BE2C (cell line): ENCODE data around the gene PRR5L.

ENCODE experiments used
- DNase-seq: peaks from one replicate; pipeline ENCODE4 v3.0.0-alpha.2; 2020
- H3K27me3 ChIP-seq: fragments of 250-450 bp; sonication (Bioruptor Pico); 2 replicates; pipeline ENCODE4 v1.5.1; 2020; ENCODE audit warnings: mild to moderate bottlenecking
- H3K36me3 ChIP-seq: fragments of 250-450 bp; sonication (Bioruptor Pico); 2 replicates; pipeline ENCODE4 v1.5.1; 2020; ENCODE audit warnings: mild to moderate bottlenecking
- H3K4me1 ChIP-seq: fragments of 250-450 bp; sonication (Bioruptor Pico); 2 replicates; pipeline ENCODE4 v1.5.1; 2020
- H3K4me3 ChIP-seq: 2 replicates; pipeline ENCODE4 v1.5.1; 2011; ENCODE audit warnings: low read depth, low read length
- H3K9me3 ChIP-seq: fragments of 250-450 bp; sonication (Bioruptor Pico); 2 replicates; pipeline ENCODE4 v1.5.1; 2020
- CTCF ChIP-seq: IDR thresholded peaks from 2 replicates; pipeline ENCODE4 v1.5.1; 2012; ENCODE audit warnings: mild to moderate bottlenecking, low read depth, low read length

Gene PRR5L

GRCh38 chr11:36265793-36266628 lies 30.1 kb upstream of the PRR5L start:
- Histone ChIP-seq H3K4me3 (no peak overlapping the region), H3K27me3 (no peaks in the 10 kb centered on the region), H3K9me3 (no peaks in the 10 kb centered on the region), H3K36me3 (no peaks in the 10 kb centered on the region), H3K4me1 (no peaks in the 10 kb centered on the region)
- DNase-seq: peak; percentile 42
- peak; percentile 68 for TF ChIP-seq CTCF

DNA sequence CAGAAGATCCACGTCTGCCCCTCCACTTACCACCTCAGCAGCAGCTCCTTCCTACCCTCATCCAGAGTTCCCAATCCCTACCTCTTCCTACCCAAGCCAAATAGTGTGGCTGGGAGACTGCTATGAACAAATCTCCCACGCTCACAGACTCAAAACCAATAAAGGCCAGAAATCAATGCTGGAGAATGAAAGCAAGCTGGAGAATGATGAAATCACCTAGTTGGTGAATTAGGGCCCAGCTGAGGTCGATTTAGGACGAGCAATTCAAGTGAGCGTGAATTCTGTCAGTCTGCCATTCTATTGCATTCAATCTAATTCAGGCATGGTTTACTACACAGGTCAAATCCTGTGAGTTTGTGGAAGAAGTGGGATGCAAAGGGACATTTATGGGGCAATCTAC lies 29.3 kb upstream of the PRR5L start:
- H3K4me1 ChIP-seq: no peaks in the 10 kb centered on the region; the same call in 1 of the 2 replicates
- no peaks in the 10 kb centered on the region for H3K27me3 ChIP-seq
- no peaks in the 10 kb centered on the region for H3K9me3 ChIP-seq
- no peak for TF ChIP-seq CTCF
- no peaks in the 10 kb centered on the region for H3K36me3 ChIP-seq
- H3K4me3 ChIP-seq: no peak overlapping the region
- no peak for DNase-seq

DNA sequence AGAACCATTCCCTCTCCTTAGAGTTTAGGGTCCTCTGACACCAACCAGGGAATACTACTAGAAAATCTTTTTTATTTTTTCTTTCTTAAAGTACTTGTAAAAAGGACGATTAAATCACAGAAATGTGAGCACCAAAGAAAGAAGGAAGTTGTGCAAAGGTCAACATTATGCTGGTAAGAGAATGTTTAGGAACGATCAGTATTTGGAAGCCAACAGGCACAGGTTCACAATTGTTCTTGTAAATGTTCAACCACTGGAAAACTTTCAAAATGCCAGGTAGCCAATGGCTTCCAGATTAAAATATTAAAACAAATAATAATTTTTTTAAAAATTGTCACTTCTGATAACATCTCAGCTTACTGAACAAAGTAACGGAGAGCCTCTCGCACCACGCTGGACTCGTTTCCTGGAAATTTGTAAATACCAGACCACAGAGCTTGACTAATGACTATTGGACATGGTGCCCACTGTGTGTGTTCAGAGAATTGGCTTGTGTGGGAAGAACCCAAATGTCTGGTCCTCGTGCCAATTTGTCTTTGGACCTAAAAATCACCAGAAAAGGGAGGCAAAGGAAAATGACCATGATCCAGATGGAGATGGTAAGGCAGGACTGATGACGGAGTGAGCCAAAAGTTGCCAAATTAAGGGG lies 27.6 kb upstream of the PRR5L start:
- H3K4me3 ChIP-seq: no peak overlapping the region
- no peak for TF ChIP-seq CTCF
- no peaks in the 10 kb centered on the region; the same call in 1 of the 2 replicates for H3K36me3 ChIP-seq
- DNase-seq: no peak
- H3K27me3 ChIP-seq: no peaks in the 10 kb centered on the region
- H3K9me3 ChIP-seq: no peaks in the 10 kb centered on the region
- H3K4me1 ChIP-seq: no peaks in the 10 kb centered on the region; the same call in 1 of the 2 replicates

DNA sequence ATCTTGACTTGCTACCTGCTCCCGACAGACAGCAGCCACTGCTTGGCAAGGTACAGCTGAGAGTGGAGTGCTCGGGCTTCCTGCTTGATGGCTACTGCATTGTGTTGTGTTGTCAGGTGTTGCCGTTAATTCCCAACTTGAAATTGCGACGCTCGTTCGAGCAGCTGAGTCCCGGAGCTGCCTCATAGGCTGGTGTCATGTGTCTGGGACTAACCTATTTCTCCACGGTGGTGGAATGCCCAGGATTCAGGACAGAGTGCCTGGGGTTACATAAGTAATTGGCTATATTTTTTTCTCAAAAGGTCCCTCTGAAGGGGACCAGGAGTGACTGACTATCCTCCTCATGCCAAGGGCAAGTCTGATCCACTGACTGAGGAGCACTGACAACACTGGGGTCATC lies 25.4 kb upstream of the PRR5L start:
- TF ChIP-seq CTCF: no peak
- no peaks in the 10 kb centered on the region for H3K27me3 ChIP-seq
- H3K4me1 ChIP-seq: no peaks in the 10 kb centered on the region; the same call in 1 of the 2 replicates
- DNase-seq: no peak
- no peak overlapping the region for H3K4me3 ChIP-seq
- no peaks in the 10 kb centered on the region; the same call in 1 of the 2 replicates for H3K36me3 ChIP-seq
- no peaks in the 10 kb centered on the region for H3K9me3 ChIP-seq

- H3K9me3 ChIP-seq: no peaks in the 10 kb centered on the region
- no peaks in the 10 kb centered on the region for H3K27me3 ChIP-seq
- peak; percentile 31; the same call in 1 of the 2 replicates for TF ChIP-seq CTCF
- DNase-seq: peak; percentile 28
- no peaks in the 10 kb centered on the region; the same call in 1 of the 2 replicates for H3K4me1 ChIP-seq
- no peak overlapping the region for H3K4me3 ChIP-seq
- H3K36me3 ChIP-seq: no peaks in the 10 kb centered on the region; the same call in 1 of the 2 replicates
These were observed 24.2 kb upstream of the PRR5L start for GRCh38 chr11:36271794-36272407.
